GM23248 (cell line): ENCODE measurements around the gene CTSK. TPM values are rescaled to one million over a fixed set of nuclear protein-coding genes. Genes with fewer than 3 reads are reported as not detected.

ENCODE experiments used
- DNase-seq: peaks from one replicate; pipeline ENCODE4 v3.0.0-alpha.2; 2015
- H2AFZ ChIP-seq: fragments of 200-600 bp; sonication (generic); 2 replicates; pipeline ENCODE4 v1.6.1; 2016; ENCODE audit warnings: antibody characterized with exemption
- H3F3A ChIP-seq: fragments of 200-600 bp; sonication (generic); 2 replicates; pipeline ENCODE4 v1.6.1; 2016; ENCODE audit warnings: mild to moderate bottlenecking, antibody characterized with exemption, mixed run types; ENCODE audit not compliant: insufficient read depth
- H3K27ac ChIP-seq: fragments of 200-600 bp; sonication (generic); 2 replicates; pipeline ENCODE4 v1.5.1; 2016; ENCODE audit warnings: mild to moderate bottlenecking
- H3K27me3 ChIP-seq: fragments of 200-600 bp; sonication (generic); replicated peaks from 2 replicates; pipeline ENCODE4 v1.6.1; 2016; ENCODE audit warnings: mild to moderate bottlenecking; ENCODE audit not compliant: insufficient read depth
- H3K36me3 ChIP-seq: fragments of 200-600 bp; sonication (generic); 2 replicates; pipeline ENCODE4 v1.6.1; 2016; ENCODE audit warnings: low read depth, mild to moderate bottlenecking
- H3K4me1 ChIP-seq: fragments of 200-600 bp; sonication (generic); 2 replicates; pipeline ENCODE4 v1.6.1; 2016; ENCODE audit warnings: mild to moderate bottlenecking; ENCODE audit not compliant: insufficient read depth
- H3K4me2 ChIP-seq: fragments of 200-600 bp; sonication (generic); one replicate; pipeline ENCODE4 v1.6.1; 2016; ENCODE audit warnings: mild to moderate bottlenecking; ENCODE audit not compliant: unreplicated experiment
- H3K4me3 ChIP-seq: fragments of 200-600 bp; sonication (generic); 2 replicates; pipeline ENCODE4 v1.5.1; 2016; ENCODE audit warnings: mild to moderate bottlenecking
- H3K79me2 ChIP-seq: fragments of 200-600 bp; sonication (generic); 2 replicates; pipeline ENCODE4 v1.6.1; 2016; ENCODE audit warnings: mild to moderate bottlenecking; ENCODE audit not compliant: insufficient read depth
- H3K9ac ChIP-seq: fragments of 200-600 bp; sonication (generic); 2 replicates; pipeline ENCODE4 v1.6.1; 2016; ENCODE audit warnings: mild to moderate bottlenecking
- H3K9me2 ChIP-seq: fragments of 200-600 bp; sonication (generic); 2 replicates; pipeline ENCODE4 v1.6.1; 2016; ENCODE audit warnings: mixed run types, mild to moderate bottlenecking, moderate library complexity; ENCODE audit not compliant: insufficient read depth
- H3K9me3 ChIP-seq: fragments of 200-600 bp; sonication (generic); one replicate; pipeline ENCODE4 v1.6.1; 2017; ENCODE audit warnings: low read depth
- H4K20me1 ChIP-seq: fragments of 200-600 bp; sonication (generic); 2 replicates; pipeline ENCODE4 v1.6.0; 2016; ENCODE audit not compliant: insufficient read depth
- EZH2 ChIP-seq: fragments of 200-600 bp; sonication (generic); IDR thresholded peaks from 2 replicates; pipeline ENCODE4 v1.6.1; 2018; ENCODE audit warnings: antibody characterized with exemption, mild to moderate bottlenecking; ENCODE audit not compliant: insufficient read depth, poor library complexity, severe bottlenecking
- EZH2phosphoT487 ChIP-seq: fragments of 200-600 bp; sonication (generic); IDR thresholded peaks from 2 replicates; pipeline ENCODE4 v1.6.1; 2018; ENCODE audit warnings: antibody characterized with exemption, moderate library complexity, mild to moderate bottlenecking, low read depth; ENCODE audit not compliant: insufficient read depth
- WGBS, 2 experiments: methylation state at CpG; one replicate each; pipeline ENCODE4 v1.1.6; 2015 to 2017; ENCODE audit warnings: low lambda C conversion rate in 2 of 2, low coverage in 1 of 2; ENCODE audit errors: missing lambda C conversion rate in 2 of 2; 5-methylcytosine and 5-hydroxymethylcytosine counted together
- in situ Hi-C: fragments of 300-500 bp; cut with MboI; formaldehyde crosslinking; loops from 2 replicates; pipeline ENCODE4 v1.15.0; 2020
- polyA plus RNA-seq: library from polyadenylated mRNA; unstranded; fragments of >200 nt; fragmentation: Nextera tagmentation; extraction: Ambion mirVana; gene quantifications from 2 replicates; pipeline ENCODE4 v1.2.1, GENCODE V29; 2016
- total RNA-seq: library from RNA; depleted of rRNA; stranded (reverse); fragments of >200 nt; shearing (Covaris generic); gene quantifications from 2 replicates; pipeline ENCODE4 v1.2.3, GENCODE V29; 2014

The CTSK gene
- total and polyA plus RNA-seq, 2 experiments from 2014 or later, result 81.4 to 90.9 TPM

- Histone ChIP-seq H3K4me3 (peak overlapping the region; percentile 12), H3K9ac (peak overlapping the region; percentile 75), H2AFZ (no peak overlapping the region), H3K27ac (peak overlapping the region; percentile 72), H4K20me1 (no peaks in the 10 kb centered on the region), H3K36me3 (peaks cover 28% of the 10 kb centered on the region), H3K9me3 (no peaks in the 10 kb centered on the region), H3K27me3 (no peaks in the 10 kb centered on the region), H3K79me2 (0 out of 2 replicates have a peak, but pooled peaks cover 7% of the 10 kb centered on the region), H3F3A (peaks cover 52% of the 10 kb centered on the region), H3K4me1 (peaks cover 42% of the 10 kb centered on the region), H3K4me2 (peak overlapping the region; percentile 90), H3K9me2 (no peaks in the 10 kb centered on the region)
- TF ChIP-seq EZH2 (no peak), EZH2phosphoT487 (no peak)
- peak; percentile 82 for DNase-seq
- WGBS, 2 experiments, result 0 to 2% methylated on average over 3 of the region's 3 CpGs
- in situ Hi-C loops, result loop anchor here (10.0 kb wide), 1 partner anchor 245 kb away; no protein-coding TSS in a partner anchor
Measured at GRCh38 chr1:150809651-150810050, 1.6 kb upstream of the CTSK start.

- Histone ChIP-seq H3K4me3 (peak overlapping the region; percentile 72), H3K9ac (peak overlapping the region; percentile 75), H2AFZ (peak overlapping the region; percentile 17; the same call in 1 of the 2 replicates), H3K36me3 (peaks cover 22% of the 10 kb centered on the region), H4K20me1 (no peaks in the 10 kb centered on the region), H3K4me2 (peak overlapping the region; percentile 90), H3K4me1 (peaks cover 42% of the 10 kb centered on the region), H3K9me3 (no peaks in the 10 kb centered on the region), H3K27me3 (no peaks in the 10 kb centered on the region), H3K27ac (peak overlapping the region; percentile 72), H3K79me2 (0 out of 2 replicates have a peak, but pooled peaks cover 7% of the 10 kb centered on the region), H3F3A (peaks cover 45% of the 10 kb centered on the region), H3K9me2 (no peaks in the 10 kb centered on the region)
- in situ Hi-C loops, result no loop called here
- 2 to 10% methylated on average over 2 of the region's 2 CpGs for WGBS, 2 experiments
- TF ChIP-seq EZH2 (no peak), EZH2phosphoT487 (no peak)
- peak; percentile 51 for DNase-seq
Measured at GRCh38 chr1:150808846-150809245, 786 bp upstream of the CTSK start.

DNA sequence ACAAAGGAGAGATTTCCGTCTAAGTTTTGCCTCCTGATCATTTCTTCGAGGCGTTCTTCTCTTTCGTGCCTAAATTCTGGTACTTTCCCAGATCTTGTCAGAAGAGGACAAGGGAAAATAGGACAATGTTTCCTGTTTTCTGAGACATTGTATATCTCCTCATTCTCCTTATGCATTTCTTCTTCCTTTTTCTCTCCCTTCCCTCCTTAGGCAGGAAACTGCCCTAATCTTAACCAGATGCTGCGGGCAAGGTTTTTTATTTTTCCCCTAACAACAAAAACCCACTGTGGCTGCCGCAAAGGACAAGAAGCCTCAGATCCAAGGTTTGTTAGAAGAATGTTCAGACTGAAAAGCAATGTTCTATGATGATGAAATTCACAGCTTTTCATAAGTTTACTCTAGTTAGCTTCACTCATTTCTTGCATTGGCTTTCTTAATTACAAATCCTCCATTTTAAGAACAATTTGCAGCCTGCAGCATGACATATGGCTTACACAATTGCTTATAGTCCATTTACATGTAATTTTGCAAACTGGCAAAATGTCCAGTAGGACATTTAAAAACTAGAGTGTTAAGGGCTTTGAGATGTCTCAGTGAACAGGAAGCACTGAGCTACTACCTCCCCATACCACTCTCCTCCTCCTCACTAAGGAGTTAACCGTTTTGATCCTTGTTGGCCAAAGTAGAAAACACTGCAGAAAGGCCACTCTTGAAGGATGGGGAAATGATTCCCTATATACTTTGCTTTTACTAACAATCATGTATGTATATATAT lies 624 bp downstream of the CTSK start:
- H4K20me1 ChIP-seq, result no peaks in the 10 kb centered on the region
- DNase-seq, result peak; percentile 54
- WGBS, 2 experiments, result 1 to 2% methylated on average over 7 of the region's 7 CpGs
- no peak for TF ChIP-seq EZH2phosphoT487
- no peak for TF ChIP-seq EZH2
- H3K27me3 ChIP-seq, result no peaks in the 10 kb centered on the region
- 0 out of 2 replicates have a peak, but pooled peaks cover 7% of the 10 kb centered on the region for H3K79me2 ChIP-seq
- in situ Hi-C loops, result no loop called here
- H3K9ac ChIP-seq, result peak overlapping the region; percentile 75
- peak overlapping the region; percentile 72 for H3K4me3 ChIP-seq
- H3K27ac ChIP-seq, result peak overlapping the region; percentile 72
- H3K4me1 ChIP-seq, result peaks cover 42% of the 10 kb centered on the region
- H3F3A ChIP-seq, result peaks cover 45% of the 10 kb centered on the region
- peaks cover 13% of the 10 kb centered on the region for H3K36me3 ChIP-seq
- no peaks in the 10 kb centered on the region for H3K9me3 ChIP-seq
- H2AFZ ChIP-seq, result peak overlapping the region; percentile 59
- H3K4me2 ChIP-seq, result peak overlapping the region; percentile 90
- H3K9me2 ChIP-seq, result no peaks in the 10 kb centered on the region

DNA sequence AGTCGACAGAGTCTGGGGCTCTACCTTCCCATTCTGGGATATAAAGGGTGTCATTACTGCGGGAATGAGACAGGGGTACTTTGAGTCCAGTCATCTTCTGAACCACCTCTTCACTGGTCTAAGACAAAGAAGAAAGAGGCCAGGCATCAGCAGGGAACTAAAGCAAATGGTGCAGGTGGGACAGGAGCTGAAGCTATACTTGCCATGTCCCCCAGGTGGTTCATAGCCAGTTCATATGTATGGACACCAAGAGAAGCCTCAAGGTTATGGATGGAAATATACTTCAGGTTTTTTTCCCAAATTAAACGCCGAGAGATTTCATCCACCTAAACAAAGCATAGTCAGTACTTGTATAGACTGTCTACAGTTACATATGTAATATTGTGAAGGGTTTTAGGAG lies 2.2 kb downstream of the CTSK start:
- H3K9ac ChIP-seq, result no peak overlapping the region
- H3K4me2 ChIP-seq, result no peak overlapping the region
- H3F3A ChIP-seq, result peaks cover 44% of the 10 kb centered on the region
- no peaks in the 10 kb centered on the region for H3K9me3 ChIP-seq
- H4K20me1 ChIP-seq, result no peaks in the 10 kb centered on the region
- H3K27ac ChIP-seq, result no peak overlapping the region
- H3K36me3 ChIP-seq, result no peaks in the 10 kb centered on the region
- H3K79me2 ChIP-seq, result no peaks in the 10 kb centered on the region
- in situ Hi-C loops, result no loop called here
- no peak overlapping the region for H2AFZ ChIP-seq
- H3K4me3 ChIP-seq, result no peak overlapping the region
- no peak for TF ChIP-seq EZH2
- TF ChIP-seq EZH2phosphoT487, result no peak
- WGBS, 2 experiments, result 58 to 60% methylated on average over 4 of the region's 4 CpGs
- DNase-seq, result no peak
- H3K9me2 ChIP-seq, result no peaks in the 10 kb centered on the region
- peaks cover 42% of the 10 kb centered on the region for H3K4me1 ChIP-seq
- no peaks in the 10 kb centered on the region for H3K27me3 ChIP-seq
